ENCODE data around the gene HARS1. TPM values are rescaled to one million over a fixed set of nuclear protein-coding genes. Genes with fewer than 3 reads are reported as not detected.
"Not testable (repeated sequence)": the region's sequence is repeated elsewhere in the genome, so short reads cannot be mapped to it uniquely, and the experiment has no call there.

Gene HARS1
- total RNA-seq, 1 donor from 2014 or later, result 67.7 TPM

DNA sequence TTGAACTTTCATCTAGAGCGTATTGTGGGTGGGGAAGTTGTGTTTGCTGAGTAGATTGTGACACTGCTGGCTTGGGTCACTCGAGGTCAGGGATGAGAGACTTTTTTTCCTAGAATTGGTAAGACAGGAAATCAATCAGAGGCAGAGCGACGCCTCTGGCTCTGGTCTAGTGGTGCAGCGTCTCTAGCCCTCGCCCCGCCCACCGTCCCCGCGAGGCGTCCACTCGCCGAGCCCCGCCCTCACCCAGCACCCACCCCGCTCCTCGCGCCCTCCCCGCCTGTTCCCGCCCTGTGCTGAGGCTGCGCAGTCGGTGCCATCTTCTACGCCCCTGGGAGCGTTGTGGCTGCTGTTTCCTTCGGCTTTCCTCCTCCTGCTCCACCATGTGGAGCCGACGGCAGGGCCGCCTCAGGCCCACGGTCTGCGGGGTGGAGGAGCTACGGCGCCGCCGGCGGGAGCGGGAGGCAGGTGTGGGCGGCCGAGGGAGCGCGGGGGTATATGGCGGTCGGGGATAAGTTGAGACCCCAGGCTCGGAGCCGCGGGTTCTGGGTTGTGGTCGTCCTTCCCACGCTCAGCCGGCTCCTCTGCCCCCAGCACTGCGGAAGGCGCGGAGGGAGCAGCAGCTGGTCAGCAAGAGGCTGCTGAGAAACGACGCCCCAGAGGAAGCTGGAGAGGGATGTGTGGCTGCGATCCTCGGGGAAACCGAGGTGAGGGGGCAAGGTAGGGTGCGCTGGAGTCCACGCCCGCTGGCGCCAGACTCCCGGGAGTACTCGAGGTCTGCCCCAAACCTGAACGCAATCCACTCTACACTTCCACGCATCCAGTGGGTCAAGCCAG, 51.8 kb downstream of the HARS1 start, which contains the start of gene TMCO6:
TMCO6 (plus strand) TSS at position 304 of the 834 bp plus-strand sequence; CDS start at position 381, 77 bp downstream.
- H3K4me3 Mint-ChIP-seq, result peak within 1 kb of the TSS; percentile 92
- no peaks in the 10 kb centered on the region for H3K36me3 Mint-ChIP-seq
- DNase-seq (ENCODE audit: extremely low spot score, unreplicated experiment), result peak; percentile 96
- no peaks in the 10 kb centered on the region for H3K9me3 Mint-ChIP-seq
- TF ChIP-seq CTCF (conservative IDR thresholded peaks at IDR 0.05), result peak; percentile 74
- H3K27me3 Mint-ChIP-seq, result no peaks in the 10 kb centered on the region
- H3K4me1 Mint-ChIP-seq (ENCODE audit: unreplicated experiment), result peaks cover 22% of the 10 kb centered on the region
- peak within 1 kb of the TSS; percentile 93 for H3K27ac Mint-ChIP-seq

DNA sequence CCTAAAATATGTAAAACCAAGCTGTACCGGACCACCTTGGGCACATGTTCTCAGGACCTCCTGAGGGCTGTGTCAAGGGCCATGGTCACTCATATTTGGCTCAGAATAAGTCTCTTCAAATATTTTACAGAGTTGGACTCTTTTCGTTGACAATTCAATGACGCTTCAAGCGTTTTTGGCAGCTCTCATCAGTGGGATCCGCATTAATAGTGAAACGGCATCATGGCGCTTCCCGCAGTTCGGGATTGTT, 52.3 kb downstream of the HARS1 start:
- H3K36me3 Mint-ChIP-seq; H3K27me3 Mint-ChIP-seq; DNase-seq (ENCODE audit: extremely low spot score, unreplicated experiment); H3K9me3 Mint-ChIP-seq: not testable (repeated sequence)
- H3K4me1 Mint-ChIP-seq (ENCODE audit: unreplicated experiment), result peaks cover 22% of the 10 kb centered on the region
- H3K27ac Mint-ChIP-seq, result peak overlapping the region; percentile 93
- H3K4me3 Mint-ChIP-seq, result peak overlapping the region; percentile 92

- H3K4me3 Mint-ChIP-seq, result no peak overlapping the region
These were observed 53.6 kb downstream of the HARS1 start for GRCh38 chr5:140637371-140638100.

GRCh38 chr5:140635291-140636257, 55.6 kb downstream of the HARS1 start:
- Mint-ChIP-seq H3K4me3 (no peak overlapping the region), H3K9me3 (no peaks in the 10 kb centered on the region), H3K27me3 (no peaks in the 10 kb centered on the region), H3K36me3 (no peaks in the 10 kb centered on the region), H3K27ac (no peak overlapping the region), H3K4me1 (ENCODE audit: unreplicated experiment) (peaks cover 15% of the 10 kb centered on the region)
- no peak for DNase-seq (ENCODE audit: extremely low spot score, unreplicated experiment)
- no peak for TF ChIP-seq CTCF (conservative IDR thresholded peaks at IDR 0.05)

More at GRCh38 chr5:140637371-140638100, 53.6 kb downstream of the HARS1 start:
- no peak for TF ChIP-seq CTCF (conservative IDR thresholded peaks at IDR 0.05)
- DNase-seq (ENCODE audit: extremely low spot score, unreplicated experiment), result no peak
- peaks cover 22% of the 10 kb centered on the region for H3K4me1 Mint-ChIP-seq (ENCODE audit: unreplicated experiment)
- H3K27me3 Mint-ChIP-seq, result no peaks in the 10 kb centered on the region
- H3K36me3 Mint-ChIP-seq, result no peaks in the 10 kb centered on the region
- H3K9me3 Mint-ChIP-seq, result no peaks in the 10 kb centered on the region
- H3K27ac Mint-ChIP-seq, result peak overlapping the region; percentile 42

DNA sequence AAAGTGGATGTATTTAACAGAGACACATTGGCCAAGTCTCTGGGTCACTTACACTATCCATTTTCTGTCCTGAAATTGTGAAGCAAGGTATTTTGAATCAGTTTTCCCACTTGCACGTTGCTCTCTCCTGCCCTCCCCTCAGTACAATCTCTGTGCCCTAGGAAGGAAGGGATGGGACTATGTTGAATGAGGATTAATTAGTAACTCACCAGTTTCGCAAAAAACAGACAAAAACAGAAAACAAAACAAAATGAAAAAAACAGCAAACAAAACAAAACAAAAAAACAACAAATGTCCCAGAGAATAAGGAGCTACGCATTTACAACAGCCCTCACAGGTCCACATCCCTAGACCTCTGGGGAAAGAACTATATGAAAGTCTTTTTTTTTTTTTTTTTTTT, 57.1 kb downstream of the HARS1 start:
- Mint-ChIP-seq H3K36me3 (no peaks in the 10 kb centered on the region), H3K27ac (no peak overlapping the region), H3K9me3 (no peaks in the 10 kb centered on the region), H3K4me1 (ENCODE audit: unreplicated experiment) (peaks cover 8% of the 10 kb centered on the region), H3K27me3 (no peaks in the 10 kb centered on the region), H3K4me3 (no peak overlapping the region)
- no peak for DNase-seq (ENCODE audit: extremely low spot score, unreplicated experiment)
- no peak for TF ChIP-seq CTCF (conservative IDR thresholded peaks at IDR 0.05)

Measured in type B pancreatic cell (in vitro differentiated cells).